Prostate gland (tissue), 2 donors: Measurements from ENCODE around the gene TMEM176A.
A peak's percentile ranks its signal among the peaks of the same experiment; 100 is the strongest.

Experiments used
- POLR2A ChIP-seq: fragments of 450-650 bp; IDR thresholded peaks from one replicate; pipeline ENCODE4 v1.6.1; 2016; ENCODE audit warnings: antibody characterized with exemption, mild to moderate bottlenecking
- POLR2AphosphoS5 ChIP-seq: sonication (generic); formaldehyde crosslinking; IDR thresholded peaks from one replicate; pipeline ENCODE4 v1.6.1; 2017; ENCODE audit warnings: antibody characterized with exemption
- TF ChIP-seq, protein P1 (sequence below), 4 experiments: fragments of 200-600 bp in 2 of 4; fragments of 450-650 bp in 2 of 4; sonication (generic) in 2 of 4; IDR thresholded peaks; 1 replicate in 3 of 4; 2 replicates in 1 of 4; pipeline ENCODE4 v1.5.1; 2016 to 2019; ENCODE audit warnings: antibody characterized with exemption in 4 of 4, mild to moderate bottlenecking in 2 of 4, moderate library complexity in 2 of 4

GRCh38 chr7:150778738-150779301 lies 21.7 kb upstream of the TMEM176A start:
- TF ChIP-seq, protein P1, sequence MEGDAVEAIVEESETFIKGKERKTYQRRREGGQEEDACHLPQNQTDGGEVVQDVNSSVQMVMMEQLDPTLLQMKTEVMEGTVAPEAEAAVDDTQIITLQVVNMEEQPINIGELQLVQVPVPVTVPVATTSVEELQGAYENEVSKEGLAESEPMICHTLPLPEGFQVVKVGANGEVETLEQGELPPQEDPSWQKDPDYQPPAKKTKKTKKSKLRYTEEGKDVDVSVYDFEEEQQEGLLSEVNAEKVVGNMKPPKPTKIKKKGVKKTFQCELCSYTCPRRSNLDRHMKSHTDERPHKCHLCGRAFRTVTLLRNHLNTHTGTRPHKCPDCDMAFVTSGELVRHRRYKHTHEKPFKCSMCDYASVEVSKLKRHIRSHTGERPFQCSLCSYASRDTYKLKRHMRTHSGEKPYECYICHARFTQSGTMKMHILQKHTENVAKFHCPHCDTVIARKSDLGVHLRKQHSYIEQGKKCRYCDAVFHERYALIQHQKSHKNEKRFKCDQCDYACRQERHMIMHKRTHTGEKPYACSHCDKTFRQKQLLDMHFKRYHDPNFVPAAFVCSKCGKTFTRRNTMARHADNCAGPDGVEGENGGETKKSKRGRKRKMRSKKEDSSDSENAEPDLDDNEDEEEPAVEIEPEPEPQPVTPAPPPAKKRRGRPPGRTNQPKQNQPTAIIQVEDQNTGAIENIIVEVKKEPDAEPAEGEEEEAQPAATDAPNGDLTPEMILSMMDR (IDR thresholded peaks at IDR 0.05), result peak; percentile 52 to 85 (median 78)
- peak; percentile 44 for TF ChIP-seq POLR2AphosphoS5
- TF ChIP-seq POLR2A, result no peak
